Mesothelial cell of epicardium (in vitro differentiated cells): ENCODE measurements around the gene ST6GALNAC6. TPM values are rescaled to one million over a fixed set of nuclear protein-coding genes. Genes with fewer than 3 reads are reported as not detected.

Experiments
- DNase-seq, 2 experiments: peaks; one replicate each; pipeline ENCODE4 v3.0.0; 2021; ENCODE audit warnings: low spot score in 2 of 2; ENCODE audit not compliant: unreplicated experiment in 2 of 2
- H3K27ac Mint-ChIP-seq: 2 replicates; pipeline ENCODE4 v1.8.0; 2021; ENCODE audit warnings: mixed read lengths
- H3K27me3 Mint-ChIP-seq: 2 replicates; pipeline ENCODE4 v1.8.0; 2021; ENCODE audit warnings: low read depth, mixed read lengths
- H3K36me3 Mint-ChIP-seq: 2 replicates; pipeline ENCODE4 v1.8.0; 2021; ENCODE audit warnings: mixed read lengths
- H3K4me1 Mint-ChIP-seq: 2 replicates; pipeline ENCODE4 v1.8.0; 2021; ENCODE audit warnings: mixed read lengths
- H3K4me3 Mint-ChIP-seq: 2 replicates; pipeline ENCODE4 v1.8.0; 2021; ENCODE audit warnings: mild to moderate bottlenecking, moderate library complexity, mixed read lengths
- H3K9me3 Mint-ChIP-seq: 2 replicates; pipeline ENCODE4 v1.8.0; 2021; ENCODE audit warnings: mixed read lengths
- CTCF ChIP-seq: fragments of 200-600 bp; sonication (generic); IDR thresholded peaks from one replicate; pipeline ENCODE4 v1.5.0; 2021; ENCODE audit warnings: antibody characterized with exemption; ENCODE audit not compliant: unreplicated experiment
- total RNA-seq: library from RNA; stranded (reverse); gene quantifications from 3 replicates; pipeline ENCODE4 v1.2.1, GENCODE V29; 2021

The ST6GALNAC6 gene
- total RNA-seq, 1 donor from 2014 or later, result 34.2 TPM

DNA sequence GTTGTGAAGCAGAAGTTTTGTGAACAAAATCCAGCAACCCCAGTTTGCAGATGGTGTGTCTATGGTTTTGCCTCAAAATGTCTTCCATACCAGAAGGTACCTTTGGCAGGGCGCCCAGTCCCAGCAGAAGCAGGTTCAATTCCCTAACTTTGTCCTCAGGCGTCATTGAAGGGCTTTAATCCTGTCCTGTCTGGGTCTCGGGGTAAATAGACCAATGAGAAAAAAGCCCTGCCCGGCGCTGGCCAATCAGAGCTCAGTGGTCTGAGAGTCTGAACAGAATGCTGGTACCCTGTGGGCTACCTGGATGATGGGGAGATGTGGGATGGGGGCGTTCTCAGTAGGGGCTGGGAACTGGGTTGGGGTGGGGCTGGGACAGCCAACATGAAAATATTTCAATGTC lies 23.6 kb upstream of the ST6GALNAC6 start:
- DNase-seq, result no peak
- H3K36me3 Mint-ChIP-seq, result no peaks in the 10 kb centered on the region
- no peak overlapping the region for H3K4me3 Mint-ChIP-seq
- no peaks in the 10 kb centered on the region for H3K9me3 Mint-ChIP-seq
- TF ChIP-seq CTCF, result no peak
- no peak overlapping the region for H3K27ac Mint-ChIP-seq
- peaks cover 5% of the 10 kb centered on the region for H3K4me1 Mint-ChIP-seq
- peaks cover 38% of the 10 kb centered on the region for H3K27me3 Mint-ChIP-seq

DNA sequence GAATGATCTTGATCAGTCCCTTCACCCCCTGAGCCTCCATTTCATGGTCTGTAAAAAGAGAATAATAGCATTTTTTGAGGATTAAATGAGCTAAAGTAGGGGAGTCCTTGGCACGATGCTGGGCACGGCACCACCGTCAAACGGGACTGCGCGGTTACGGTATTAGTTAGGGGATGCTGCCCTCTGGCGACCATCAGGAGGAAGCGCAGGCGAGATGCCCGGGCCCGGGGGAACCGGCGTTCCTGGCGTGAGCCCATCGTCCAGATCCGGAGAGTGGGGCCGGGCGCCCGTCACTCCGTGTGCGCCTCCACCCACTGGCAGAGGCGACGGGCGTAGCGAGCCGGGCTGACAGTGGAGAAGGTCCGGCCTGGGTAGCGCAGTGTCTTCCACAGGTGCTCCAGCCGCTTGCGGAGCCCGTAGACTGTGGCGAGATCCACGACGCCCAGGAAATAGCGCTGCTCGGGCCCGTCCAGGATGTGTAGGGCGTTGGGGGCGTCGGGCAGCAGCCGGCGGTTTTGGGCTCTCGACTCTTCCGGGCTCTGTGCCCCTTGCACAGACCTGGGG lies 22.2 kb upstream of the ST6GALNAC6 start:
- peak in 1 of 2 experiments; percentile 84 for DNase-seq
- H3K4me1 Mint-ChIP-seq, result peaks cover 8% of the 10 kb centered on the region
- no peak overlapping the region for H3K27ac Mint-ChIP-seq
- H3K4me3 Mint-ChIP-seq, result no peak overlapping the region
- peak; percentile 93 for TF ChIP-seq CTCF
- H3K36me3 Mint-ChIP-seq, result no peaks in the 10 kb centered on the region
- peaks cover 28% of the 10 kb centered on the region for H3K27me3 Mint-ChIP-seq
- no peaks in the 10 kb centered on the region for H3K9me3 Mint-ChIP-seq

DNA sequence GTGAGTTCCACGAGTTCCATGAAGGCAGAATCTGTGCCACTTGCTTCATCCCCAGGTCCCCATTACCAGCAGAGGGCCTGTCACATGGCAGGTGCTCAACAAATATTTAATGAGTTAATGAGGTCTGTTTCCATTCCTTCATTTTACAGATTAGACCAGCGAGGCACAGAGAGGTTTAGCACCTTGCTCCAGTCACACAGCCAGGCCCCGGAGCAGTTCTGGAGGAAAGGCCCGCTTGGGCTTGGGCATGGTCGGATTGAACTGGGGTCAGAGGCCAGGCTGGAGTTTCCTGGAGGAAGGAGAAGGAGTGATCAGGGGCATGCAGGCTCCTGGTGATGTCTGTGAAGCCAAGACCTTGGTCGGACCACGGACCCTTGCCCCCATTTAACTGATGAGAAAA lies 21.4 kb upstream of the ST6GALNAC6 start:
- no peak overlapping the region for H3K4me3 Mint-ChIP-seq
- H3K27me3 Mint-ChIP-seq, result peaks cover 19% of the 10 kb centered on the region
- DNase-seq, result no peak
- H3K27ac Mint-ChIP-seq, result no peak overlapping the region
- H3K4me1 Mint-ChIP-seq, result peaks cover 16% of the 10 kb centered on the region
- no peaks in the 10 kb centered on the region for H3K36me3 Mint-ChIP-seq
- no peak for TF ChIP-seq CTCF
- no peaks in the 10 kb centered on the region for H3K9me3 Mint-ChIP-seq

- no peak for TF ChIP-seq CTCF
- Mint-ChIP-seq H3K27me3 (peaks cover 8% of the 10 kb centered on the region), H3K4me1 (peaks cover 16% of the 10 kb centered on the region), H3K27ac (no peak overlapping the region), H3K4me3 (no peak overlapping the region), H3K9me3 (no peaks in the 10 kb centered on the region), H3K36me3 (no peaks in the 10 kb centered on the region)
- no peak for DNase-seq
Observed at GRCh38 chr9:127919253-127919815, 19.9 kb upstream of the ST6GALNAC6 start.

GRCh38 chr9:127918183-127919107 lies 19.0 kb upstream of the ST6GALNAC6 start:
- Mint-ChIP-seq H3K27ac (no peak overlapping the region), H3K4me1 (peaks cover 16% of the 10 kb centered on the region), H3K4me3 (peak overlapping the region; percentile 30), H3K9me3 (no peaks in the 10 kb centered on the region), H3K27me3 (peaks cover 4% of the 10 kb centered on the region), H3K36me3 (no peaks in the 10 kb centered on the region)
- no peak for TF ChIP-seq CTCF
- no peak for DNase-seq
